Measurements from ENCODE around the gene TMEM156.
"Not testable (repeated sequence)": the region's sequence is repeated elsewhere in the genome, so short reads cannot be mapped to it uniquely, and the experiment has no call there.

The TMEM156 gene

DNA sequence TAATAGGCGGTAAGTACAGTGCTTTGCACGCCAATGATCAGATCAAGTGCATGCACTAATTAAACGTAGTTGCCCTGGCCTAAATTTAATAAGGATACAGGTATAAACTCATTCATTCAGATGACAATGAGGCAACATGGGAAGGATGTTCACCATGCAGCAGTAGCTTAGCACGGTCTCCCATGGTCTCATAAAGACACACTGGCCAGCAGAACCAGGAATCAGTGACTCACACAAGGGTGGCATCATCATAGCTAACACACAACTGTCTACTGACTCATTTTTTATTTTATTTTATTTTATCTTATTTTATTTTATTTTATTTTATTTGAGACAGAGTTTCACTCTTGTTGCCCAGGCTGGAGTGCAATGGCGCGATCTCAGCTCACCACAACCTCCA, 42.7 kb downstream of the TMEM156 start:
- no peak for DNase-seq

DNA sequence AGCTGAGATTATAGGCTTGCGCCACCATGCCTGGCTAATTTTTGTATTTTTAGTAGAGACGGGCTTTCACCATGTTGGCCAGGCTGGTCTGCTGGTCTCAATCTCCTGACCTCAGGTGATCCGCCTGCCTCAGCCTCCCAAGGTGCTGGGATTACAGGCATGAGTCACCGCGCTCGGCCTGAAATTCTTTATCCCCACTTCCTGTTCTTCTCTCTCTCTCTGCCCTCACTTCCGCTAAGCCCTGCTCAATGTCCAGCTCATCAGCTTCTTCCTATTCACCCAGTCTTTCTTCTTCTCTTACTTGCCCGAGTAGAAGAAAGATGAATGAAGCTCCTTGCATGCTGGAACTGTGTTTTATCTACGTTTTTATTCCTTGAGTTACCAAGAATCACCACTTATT, 43.9 kb downstream of the TMEM156 start:
- DNase-seq: not testable (repeated sequence)

DNA sequence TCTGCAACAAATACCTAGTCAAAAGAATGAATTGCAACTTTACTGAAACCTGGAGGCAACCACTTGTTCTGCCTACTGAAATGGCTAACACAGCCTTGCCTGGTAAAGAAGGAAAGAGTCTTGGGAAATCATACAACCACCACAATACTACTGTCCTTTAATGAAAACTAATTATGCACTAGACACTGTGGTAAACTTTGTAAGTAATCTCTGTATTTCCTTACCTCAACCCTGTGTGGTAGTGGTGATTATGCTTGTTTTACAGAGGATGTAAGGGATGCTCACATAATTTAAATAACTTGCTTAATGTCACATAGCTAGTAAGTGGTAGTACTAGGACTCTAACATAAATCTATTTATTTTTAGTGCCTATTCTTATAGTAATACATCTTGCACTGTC, 44.7 kb downstream of the TMEM156 start:
- DNase-seq: no peak

DNA sequence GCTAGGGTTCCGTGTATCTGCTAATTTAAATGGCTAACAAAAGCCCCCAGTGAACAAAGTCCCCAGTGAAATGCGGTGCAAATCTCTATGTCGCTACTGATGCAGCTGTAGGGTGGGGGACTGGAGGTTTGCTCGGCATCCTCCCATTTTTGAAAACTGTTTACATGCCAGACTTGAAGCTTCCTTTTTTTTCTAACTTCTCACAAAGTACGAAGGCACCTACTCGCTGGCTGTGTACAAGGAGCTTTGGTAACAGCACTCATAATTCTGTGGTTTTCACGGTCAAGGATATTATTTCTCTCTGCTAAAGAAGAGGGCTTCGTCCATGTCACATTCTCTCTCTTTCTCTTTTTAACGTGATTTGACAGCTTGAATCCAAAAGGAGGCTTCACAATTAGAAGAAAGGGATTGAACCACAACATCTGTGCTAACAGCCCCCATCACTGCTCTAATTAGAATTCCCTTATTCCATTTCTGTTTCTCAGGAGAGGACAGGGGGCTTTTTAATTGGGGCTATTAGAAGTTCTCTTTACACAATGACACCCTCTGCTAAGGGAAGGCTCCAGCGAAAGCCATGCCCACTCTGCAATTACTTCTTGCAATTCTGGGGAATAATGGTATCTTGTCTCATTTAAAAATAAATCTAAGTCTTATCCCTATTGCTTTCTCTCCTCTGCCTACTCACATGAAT, 46.7 kb downstream of the TMEM156 start:
- DNase-seq: no peak

DNA sequence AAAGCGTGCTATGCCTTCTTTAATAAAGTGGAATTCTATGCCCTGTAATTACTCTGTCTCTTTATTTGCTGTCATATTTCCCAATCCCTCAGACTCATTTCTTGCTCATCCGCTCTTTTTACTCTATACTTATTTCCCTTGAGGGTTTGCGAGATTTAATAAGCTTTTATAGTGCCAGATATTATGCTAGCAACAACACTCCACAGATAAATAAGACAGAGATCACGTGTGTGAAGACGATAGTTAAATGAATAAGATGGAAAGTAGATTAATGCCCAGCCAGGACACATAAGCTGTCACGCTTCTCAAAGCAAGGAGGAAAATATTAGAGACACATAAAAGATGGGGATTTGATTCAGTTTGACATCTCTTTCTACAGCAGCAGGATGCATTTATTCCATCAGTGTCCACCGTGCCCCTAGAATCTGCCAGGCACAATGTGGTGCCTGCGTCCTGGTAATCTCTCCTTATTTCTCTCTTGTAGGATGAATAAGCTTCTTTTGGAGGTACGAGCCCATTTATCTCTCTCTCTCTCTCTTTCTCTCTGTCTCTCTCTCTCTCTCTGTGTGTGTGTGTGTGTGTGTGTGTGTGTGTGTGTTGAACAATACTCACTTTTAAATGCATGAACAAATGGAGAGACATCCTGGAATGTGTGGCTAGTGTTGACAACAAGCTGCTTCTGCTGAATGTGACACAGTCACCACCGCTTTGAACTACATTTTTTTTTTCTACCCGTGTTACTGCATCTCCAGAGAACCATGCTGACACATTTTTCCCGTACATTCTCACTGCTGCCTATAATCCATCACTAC, 48.2 kb downstream of the TMEM156 start:
- no peak for DNase-seq

DNA sequence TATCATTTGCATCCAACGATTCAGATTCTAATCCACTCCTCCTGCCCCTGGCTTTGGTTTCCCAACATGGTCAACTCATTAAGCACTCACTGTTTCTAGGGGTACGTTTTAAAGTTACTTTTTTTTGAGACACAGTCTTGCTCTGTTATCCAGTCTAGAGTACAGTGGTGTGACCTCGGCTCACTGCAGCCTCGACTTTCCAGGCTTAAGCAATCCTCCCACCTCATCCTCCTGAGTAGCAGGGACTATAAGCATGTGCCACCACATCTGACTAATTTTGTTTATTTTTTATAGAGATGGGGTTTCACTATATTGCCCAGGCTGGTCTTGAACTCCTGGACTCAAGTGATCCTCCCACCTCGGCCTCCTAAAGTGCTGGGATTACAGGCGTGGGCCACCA, 48.9 kb downstream of the TMEM156 start:
- peak; percentile 76 to 92 for DNase-seq

DNA sequence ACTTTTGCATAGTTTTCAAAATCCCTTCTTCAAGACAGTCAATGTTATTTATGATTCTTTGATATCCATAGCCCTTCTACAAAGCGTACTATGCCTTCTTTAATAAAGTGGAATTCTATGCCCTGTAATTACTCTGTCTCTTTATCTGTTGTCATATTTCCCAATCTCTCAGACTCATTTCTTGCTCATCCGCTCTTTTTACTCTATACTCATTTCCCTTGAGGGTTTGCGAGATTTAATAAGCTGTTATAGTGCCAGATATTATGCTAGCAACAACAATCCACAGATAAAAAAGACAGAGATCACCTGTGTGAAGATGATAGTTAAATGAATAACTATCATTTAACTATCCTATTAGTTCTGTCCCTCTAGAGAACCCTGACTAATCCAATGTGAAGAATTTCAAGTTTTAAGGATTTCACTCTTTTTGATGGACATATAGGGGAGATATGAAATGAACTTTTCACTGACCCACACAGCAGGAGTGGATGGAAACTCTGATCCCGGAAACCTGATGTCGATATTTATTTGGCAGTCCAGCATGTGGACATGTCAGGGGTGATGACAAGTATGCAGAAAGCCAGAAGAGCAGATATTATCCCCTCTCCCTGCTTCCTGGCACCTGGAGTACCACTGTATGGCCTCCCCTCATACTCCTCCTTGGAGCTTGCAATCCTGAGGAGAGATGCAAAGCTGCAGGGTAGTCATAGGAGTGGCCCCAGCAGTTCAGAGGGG, 49.7 kb downstream of the TMEM156 start:
- DNase-seq: no peak

DNA sequence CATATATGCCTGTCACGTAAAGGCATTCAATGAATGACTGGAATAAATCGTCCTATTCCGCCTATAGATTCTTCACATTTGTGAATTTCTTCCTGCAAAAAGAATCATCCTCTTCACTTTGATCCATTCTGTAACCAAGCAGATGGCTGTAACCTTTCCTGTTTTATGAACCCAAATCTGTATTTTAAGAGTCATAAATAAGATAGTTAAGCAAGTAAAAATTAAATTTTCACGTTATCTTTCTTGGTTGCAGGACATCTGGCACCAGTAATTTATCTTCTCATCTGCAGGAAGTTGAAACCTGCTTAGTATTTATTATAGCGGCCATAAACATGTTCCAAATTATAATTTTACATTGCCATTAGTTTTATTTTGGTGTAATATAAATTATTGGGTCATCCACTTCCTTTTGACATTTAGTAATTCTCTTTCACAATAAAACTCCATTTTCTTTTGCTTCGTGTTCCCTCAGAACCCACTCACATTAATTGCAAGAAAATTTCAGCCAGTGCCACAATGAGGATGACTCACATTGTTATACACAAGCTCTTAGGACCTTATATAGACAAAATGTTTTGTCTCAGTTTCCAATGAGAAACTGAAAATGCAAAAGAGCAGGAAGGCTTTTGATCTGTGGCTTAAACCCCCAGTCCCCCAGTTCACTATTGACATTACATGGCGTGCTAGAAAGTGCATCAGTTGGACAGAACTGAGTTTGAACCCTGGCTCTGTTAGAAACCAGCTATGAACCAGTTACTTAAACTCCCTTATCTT, 51.1 kb downstream of the TMEM156 start:
- peak; percentile 86 to 93 for DNase-seq

DNA sequence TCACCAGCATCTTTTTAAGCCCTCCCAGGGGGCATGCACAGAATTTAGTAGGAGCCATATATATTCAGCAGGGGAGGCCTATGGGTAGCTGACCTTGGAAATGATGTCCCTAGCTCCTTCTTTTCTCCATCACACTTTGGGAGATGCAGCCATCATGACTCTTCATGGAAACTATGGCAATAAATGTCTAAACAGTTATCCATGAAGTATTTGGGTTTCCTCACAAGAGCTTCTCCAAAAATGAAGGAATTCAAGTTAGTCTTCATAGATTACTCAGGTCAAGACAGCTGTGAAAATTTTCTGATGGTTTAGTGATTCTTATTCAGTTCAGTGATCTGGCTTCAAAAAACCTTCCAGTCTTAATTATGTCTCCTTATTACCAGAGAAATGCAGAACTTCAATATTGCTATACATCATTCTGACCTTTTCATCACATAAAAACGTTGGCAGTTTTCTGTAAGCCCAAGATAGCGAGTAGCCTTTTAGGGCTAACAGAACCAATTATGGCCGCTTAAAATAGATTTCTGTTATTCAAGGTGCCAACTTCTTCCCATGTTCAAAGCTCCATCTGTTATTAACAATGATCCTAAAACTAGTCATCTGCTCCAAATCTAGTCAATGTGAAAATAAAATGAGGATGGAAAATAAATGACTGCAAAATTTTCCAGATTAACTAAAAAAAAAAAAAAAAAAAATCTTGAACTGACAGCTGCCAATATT, 52.5 kb downstream of the TMEM156 start:
- DNase-seq: no peak

DNA sequence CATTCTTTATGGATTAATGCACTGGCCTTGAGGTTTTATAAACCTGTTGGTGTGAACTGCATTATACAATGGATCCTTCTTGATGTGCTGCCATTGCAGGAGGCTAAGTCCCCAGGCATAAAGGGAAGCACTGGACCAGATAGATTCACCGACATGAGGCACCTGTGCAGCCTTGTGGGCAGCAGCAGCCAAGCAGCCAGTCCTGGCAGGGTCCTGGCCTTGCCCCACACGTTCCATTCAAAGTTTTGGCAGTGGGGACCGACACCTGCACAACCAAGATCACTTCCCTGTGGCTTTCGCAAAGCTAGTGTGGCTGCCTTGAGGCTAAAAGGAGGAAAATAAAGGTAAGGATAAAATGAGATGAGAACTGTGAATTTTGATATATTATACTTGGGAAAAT, 53.1 kb downstream of the TMEM156 start:
- no peak for DNase-seq

DNA sequence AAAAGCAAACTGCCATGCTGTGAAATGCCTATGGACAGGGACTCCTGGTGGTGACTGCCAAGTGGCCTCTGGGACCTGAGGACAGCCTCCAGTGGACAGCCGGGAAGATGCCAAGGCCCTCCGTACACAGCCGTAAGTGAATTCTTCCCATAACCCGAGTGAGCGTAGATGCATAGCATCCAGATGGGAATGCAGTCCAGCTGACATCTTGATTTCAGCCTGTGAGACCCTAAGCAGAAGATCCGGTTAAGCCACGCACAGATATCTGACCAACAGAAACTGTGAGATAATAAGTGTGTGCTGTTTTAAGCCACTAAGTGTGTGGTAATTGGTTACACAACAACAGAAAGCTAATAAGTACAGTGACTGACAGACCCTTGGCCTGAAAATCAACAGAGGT, 55.9 kb downstream of the TMEM156 start:
- no peak for DNase-seq

DNA sequence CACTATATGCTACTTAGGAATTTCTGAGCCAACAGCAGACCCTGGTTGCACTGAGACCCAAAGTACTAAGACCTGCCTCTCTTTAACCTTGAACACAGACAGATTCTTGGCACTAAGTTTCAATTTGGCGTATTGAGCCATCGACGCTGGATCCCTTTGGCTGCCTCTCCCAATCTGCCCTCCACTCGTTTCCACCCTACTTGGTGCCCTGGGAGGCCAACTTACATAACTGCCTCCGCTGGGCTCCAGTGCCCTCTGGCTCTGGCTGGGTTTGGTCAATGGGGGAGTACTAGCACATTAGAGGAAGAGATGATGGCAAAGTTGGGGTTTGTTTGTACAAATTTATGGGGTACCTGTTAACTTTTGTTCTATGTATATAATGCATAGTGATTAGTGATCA, 63.5 kb downstream of the TMEM156 start:
- no peak for DNase-seq

DNA sequence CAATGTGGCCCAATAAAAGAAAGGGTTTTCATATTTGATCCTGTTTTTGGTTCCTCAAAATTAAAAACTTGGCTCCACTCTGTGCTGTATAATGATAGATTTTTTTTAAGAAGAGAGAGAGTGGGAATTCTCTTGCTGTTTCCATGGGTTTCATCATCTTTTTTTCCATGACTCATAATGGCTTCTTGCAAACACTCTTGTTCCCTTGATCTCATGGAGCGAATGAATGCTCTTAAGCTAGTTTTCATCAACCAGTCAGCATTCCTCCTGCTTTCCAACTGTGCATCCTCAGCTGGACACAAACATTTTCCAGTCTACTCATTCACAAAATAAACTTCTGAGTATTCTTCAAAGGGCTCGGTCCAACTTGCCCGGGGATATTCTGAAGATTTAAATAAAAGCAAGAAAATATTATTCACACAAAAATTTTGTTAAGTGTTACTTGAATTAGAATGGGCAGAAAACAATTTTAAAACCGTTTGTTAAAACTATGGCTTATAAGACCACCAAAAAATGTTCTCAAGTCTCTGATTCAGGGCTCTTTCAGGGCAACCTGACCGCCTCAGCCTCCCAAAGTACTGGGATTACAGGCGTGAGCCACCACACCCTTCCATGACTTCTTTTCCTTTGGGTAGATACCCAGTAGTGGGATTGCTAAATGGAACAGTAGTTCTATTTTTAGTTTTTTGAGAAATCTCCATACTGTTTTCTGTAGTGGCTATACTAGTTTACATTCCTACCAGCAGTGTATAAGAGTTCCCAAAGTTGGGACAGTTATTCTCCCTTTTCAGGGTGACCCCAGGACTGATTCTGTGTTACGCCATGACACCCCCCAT, 64.7 kb downstream of the TMEM156 start:
- peak; percentile 42 to 63 for DNase-seq

DNA sequence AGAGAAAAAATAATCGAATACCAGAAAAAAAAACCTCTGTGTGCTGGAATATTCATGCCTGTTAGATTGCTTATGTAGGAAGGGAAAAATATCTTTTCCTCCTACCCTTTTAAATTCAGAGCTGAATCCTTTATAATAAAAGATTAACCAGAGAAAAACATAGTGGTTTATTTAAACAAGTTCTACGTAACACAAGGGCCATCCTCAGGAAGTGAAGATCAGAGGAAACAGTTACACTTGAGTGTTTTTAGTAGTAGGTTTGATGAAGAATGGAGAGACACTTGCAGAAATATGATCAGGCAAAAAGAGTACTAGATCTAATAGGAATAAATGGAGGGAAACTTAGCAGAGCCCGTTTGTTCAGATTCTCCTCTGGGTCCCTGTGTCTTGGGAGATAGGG, 66.3 kb downstream of the TMEM156 start:
- DNase-seq: no peak

DNA sequence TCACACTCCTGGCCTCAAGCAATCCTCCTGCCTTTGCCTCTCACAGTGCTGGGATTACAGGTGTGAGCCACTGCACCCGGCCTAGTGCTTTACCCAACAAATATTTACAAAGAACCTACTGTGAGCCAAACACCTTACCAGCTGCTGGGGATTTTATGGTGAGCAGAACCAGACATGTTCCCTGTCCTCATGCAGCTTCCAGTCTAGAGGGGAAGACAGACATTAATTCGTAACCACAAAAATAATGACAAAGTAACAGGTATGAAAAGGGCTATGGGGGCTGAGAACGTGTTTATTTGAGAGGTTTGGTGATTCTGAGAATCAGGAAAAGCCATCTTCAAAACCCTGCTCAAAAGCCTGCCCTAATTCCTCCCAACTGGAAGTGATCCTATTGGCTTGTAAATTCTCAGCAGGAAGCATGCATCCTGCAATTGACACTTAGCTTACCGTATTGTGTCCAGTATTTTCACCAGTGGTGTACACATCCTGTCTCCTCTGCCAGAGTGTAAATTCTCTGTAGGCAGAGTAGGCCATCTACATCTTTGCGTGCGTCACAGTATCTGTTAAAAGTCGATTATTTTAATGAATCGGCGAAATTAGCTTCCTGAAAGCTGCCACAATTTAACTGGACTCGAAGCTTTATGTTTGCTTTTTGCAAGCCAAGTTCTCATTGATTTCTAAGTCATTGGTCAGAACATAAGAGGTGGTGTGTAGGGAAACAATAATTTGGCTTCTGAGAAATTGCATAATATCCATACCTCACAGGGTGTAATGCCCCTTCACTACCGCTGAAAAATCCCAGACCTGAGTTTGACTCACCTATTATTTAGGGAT, 67.0 kb downstream of the TMEM156 start:
- no peak for DNase-seq

DNA sequence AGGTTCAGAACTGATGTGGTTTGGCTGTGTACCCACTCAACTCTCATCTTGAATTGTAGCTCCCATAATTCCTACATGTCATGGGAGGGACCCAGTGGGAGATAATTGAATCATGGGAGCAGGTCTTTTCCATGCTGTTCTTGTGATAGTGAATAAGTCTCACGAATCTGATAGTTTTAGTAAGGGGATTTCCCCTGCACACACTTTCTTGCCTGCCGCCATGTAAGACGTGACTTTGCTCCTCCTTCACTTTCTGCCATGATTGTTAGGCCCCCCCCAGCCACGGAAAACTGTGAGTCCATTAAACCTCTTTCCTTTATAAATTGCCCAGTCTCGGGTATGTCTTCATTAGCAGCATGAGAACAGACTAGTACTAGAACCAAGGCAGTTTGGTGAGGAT, 73.0 kb downstream of the TMEM156 start:
- not testable (repeated sequence) for DNase-seq

DNA sequence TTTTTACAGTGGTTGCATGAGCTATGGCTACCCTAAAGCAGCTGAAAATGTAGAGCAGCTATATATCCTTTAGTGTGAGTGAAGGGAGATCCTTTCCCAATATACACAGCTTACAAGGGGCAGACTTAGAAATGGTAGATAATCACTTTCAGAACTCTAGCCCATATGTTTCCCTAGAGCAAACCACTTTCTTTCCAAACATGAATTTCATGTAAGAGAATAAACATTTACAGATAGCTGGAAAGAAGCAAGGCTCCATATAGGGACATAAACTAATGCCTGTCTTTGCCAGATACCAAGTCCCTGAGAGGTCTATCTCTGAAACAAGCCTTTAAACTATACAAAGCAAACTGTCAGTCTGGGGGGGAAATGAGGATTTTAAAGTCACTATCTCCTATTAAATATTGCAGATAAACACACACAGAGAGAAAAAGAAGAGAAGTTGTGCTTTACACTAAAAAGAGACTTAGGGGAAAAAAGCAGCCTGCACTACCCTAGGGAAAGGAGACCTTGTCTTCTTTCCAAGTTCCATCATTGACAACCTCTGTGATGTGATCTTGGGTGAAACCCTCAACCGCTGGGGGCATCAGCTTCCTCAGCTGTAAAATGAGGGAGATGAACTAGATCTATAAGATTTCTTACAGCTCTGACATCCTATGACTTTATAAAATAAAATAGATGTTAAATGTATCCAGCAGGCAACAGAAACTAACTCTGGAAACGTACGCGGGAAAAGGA, 73.6 kb downstream of the TMEM156 start:
- DNase-seq: no peak

DNA sequence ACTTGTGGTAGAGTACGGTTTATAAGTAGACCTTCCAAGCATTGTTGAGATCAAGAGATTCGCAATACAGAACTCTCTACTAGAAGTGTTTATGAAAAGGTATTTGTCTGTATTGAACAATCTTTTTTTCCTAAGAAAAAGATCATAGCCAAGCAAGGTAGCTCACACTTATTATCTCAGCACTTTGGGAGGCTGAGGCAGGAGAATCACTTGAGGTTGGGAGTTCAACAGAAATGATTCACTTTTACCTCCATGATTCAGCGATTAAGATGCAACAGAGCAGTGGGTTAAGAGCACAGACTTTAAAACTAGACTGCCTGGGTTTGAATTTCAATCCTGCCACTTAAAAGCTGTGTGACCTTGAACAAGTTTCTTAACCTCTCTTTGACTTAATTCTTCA, 74.3 kb downstream of the TMEM156 start:
- no peak for DNase-seq

DNA sequence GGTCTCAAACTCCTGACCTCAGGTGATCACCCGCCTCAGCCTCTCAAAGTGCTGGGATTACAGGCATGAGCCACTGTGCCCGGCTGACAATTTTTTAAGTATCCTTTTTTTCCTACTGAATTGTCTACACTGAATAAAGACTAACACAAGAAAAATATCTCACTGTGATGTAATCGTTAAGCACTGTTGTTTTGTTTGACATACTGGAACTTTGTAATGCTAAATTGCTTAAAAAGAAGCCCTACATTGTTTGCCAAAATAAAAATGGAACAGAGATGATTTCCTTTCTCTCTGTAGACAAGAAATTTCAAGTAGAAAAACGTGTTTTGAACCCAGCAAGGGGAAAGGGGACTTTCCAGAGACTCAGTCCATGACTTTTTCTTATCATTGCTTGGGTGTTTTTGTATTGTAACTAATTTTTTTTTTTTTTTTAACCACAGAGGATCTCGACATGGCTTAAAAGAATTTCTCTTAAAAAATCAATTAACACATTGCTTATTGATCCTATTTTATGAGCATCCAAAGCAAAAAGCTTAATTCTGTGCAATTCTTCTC, 74.9 kb downstream of the TMEM156 start:
- no peak for DNase-seq

Measured in inflammatory macrophage treated with lipopolysaccharide for 1 hour (primary cell).